Activated CD4-positive, alpha-beta T cell treated with anti-CD3 and anti-CD28 coated beads, Interleukin-2, amount 50 U/mL, for 4 hours (primary cell): ENCODE data around the gene KCNQ1.

Source experiments
- DNase-seq, 2 experiments: peaks; one replicate each; pipeline ENCODE4 v3.0.0-alpha.2; 2020

KCNQ1 gene

GRCh38 chr11:2586087-2586792 is 141.4 kb downstream of the KCNQ1 start:
- no peak for DNase-seq

- DNase-seq = no peak
These were observed 142.0 kb downstream of the KCNQ1 start for GRCh38 chr11:2586793-2587131.

GRCh38 chr11:2587132-2587930 is 142.5 kb downstream of the KCNQ1 start:
- DNase-seq = no peak

GRCh38 chr11:2587976-2588748 is 143.4 kb downstream of the KCNQ1 start:
- DNase-seq = no peak

- DNase-seq = no peak
These were observed 144.2 kb downstream of the KCNQ1 start for GRCh38 chr11:2588809-2589537.

GRCh38 chr11:2589538-2589934 is 144.7 kb downstream of the KCNQ1 start:
- DNase-seq = no peak

GRCh38 chr11:2590131-2590964 is 145.5 kb downstream of the KCNQ1 start:
- DNase-seq = no peak

- no peak for DNase-seq
These were observed 146.4 kb downstream of the KCNQ1 start for GRCh38 chr11:2590965-2591754.

- no peak for DNase-seq
These were observed 147.0 kb downstream of the KCNQ1 start for GRCh38 chr11:2591805-2592204.

- no peak for DNase-seq
These were observed 148.0 kb downstream of the KCNQ1 start for GRCh38 chr11:2592559-2593392.

GRCh38 chr11:2593393-2593950 is 148.7 kb downstream of the KCNQ1 start:
- DNase-seq = no peak

- no peak for DNase-seq
These were observed 149.5 kb downstream of the KCNQ1 start for GRCh38 chr11:2594267-2594666.

GRCh38 chr11:2595204-2595603 is 150.4 kb downstream of the KCNQ1 start:
- DNase-seq = no peak

GRCh38 chr11:2599561-2600189 is 154.9 kb downstream of the KCNQ1 start:
- no peak for DNase-seq

- DNase-seq = no peak
These were observed 164.5 kb downstream of the KCNQ1 start for GRCh38 chr11:2609345-2609744.

- DNase-seq = no peak
These were observed 168.2 kb downstream of the KCNQ1 start for GRCh38 chr11:2612884-2613571.

- DNase-seq = no peak
These were observed 177.1 kb downstream of the KCNQ1 start for GRCh38 chr11:2621894-2622293.

- no peak for DNase-seq
These were observed 180.4 kb downstream of the KCNQ1 start for GRCh38 chr11:2625183-2625582.

GRCh38 chr11:2630679-2631078 is 185.9 kb downstream of the KCNQ1 start:
- no peak for DNase-seq
